WI38 (cell line): Measurements from ENCODE around the gene KCTD21.

Source experiments
- H3K4me3 ChIP-seq: 2 replicates; pipeline ENCODE4 v1.5.1; 2011; ENCODE audit warnings: low read depth, mild to moderate bottlenecking, control low read depth, low read length
- CTCF ChIP-seq: IDR thresholded peaks from 2 replicates; pipeline ENCODE4 v1.5.1; 2012; ENCODE audit warnings: low read depth, mild to moderate bottlenecking, control low read depth, low read length

The KCTD21 gene

GRCh38 chr11:78156127-78156844 lies 32.1 kb downstream of the KCTD21 start:
- TF ChIP-seq CTCF: no peak
- H3K4me3 ChIP-seq: no peak overlapping the region

GRCh38 chr11:78151804-78152203 lies 36.6 kb downstream of the KCTD21 start:
- no peak for TF ChIP-seq CTCF
- no peak overlapping the region for H3K4me3 ChIP-seq

GRCh38 chr11:78150754-78151153 lies 37.7 kb downstream of the KCTD21 start:
- TF ChIP-seq CTCF: no peak
- no peak overlapping the region for H3K4me3 ChIP-seq

DNA sequence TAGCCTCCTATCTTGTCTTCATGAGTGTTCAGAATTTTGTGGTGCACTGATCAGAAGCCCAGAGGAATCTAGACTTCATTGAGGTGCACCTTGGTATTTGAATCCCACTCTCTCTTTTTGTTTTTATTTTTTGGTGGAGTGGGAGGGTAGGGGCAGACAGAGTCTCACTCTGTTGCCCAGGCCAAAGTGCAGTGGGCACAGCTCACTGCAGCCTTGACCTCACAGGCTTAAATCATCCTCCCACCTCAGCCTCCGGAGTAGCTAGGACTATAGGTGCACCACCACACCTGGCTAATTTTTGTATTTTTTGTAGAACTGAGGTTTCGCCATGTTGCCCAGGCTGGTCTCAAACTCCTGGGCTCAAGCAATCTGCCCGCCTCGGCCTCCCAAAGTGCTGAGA lies 38.1 kb downstream of the KCTD21 start:
- no peak for TF ChIP-seq CTCF
- H3K4me3 ChIP-seq: no peak overlapping the region

GRCh38 chr11:78149646-78150045 lies 38.8 kb downstream of the KCTD21 start:
- TF ChIP-seq CTCF: peak; percentile 49
- no peak overlapping the region for H3K4me3 ChIP-seq

DNA sequence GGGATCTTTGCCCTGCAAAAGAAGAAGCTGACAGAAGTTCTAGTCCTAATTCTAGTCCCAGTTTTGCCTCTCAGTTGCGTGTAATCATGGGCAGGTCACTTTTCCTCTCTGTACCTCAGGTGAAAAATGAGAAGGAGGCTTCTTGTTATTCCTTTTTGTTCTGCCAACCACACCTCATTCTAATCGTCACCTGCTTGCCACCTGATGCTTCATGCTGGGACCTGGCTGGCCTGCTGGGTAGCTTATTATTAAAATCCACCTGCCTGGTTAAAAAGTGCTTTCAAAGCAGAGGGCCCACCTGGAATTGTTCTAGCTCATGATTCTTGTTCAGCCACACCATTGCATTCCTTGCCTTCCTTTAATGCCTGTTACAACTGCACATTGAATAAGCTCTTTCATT lies 40.6 kb downstream of the KCTD21 start:
- H3K4me3 ChIP-seq: no peak overlapping the region
- no peak for TF ChIP-seq CTCF

DNA sequence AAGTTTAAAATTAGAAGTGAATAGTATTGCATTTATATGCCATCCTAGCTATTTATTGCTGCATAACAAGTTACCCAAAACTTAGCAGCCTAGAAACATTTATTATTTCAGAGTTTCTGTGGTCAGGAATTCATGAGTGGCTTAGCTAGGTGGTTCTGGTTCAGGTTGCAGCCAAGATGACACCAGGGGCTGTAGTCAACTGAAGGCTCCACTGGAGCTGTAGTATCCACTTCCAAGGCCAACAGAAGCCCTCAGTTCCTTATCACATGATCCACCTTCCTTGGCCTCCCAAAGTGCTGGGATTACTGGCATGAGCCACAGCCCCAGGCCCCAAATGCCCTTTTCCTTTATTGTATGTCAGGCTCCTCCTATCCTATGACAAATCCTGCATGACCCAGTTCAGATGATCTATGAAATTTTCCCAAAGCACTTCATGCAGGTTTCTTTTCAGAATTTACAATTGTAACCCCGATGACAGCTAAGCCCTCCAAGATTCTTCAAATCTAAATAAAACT lies 42.9 kb downstream of the KCTD21 start:
- no peak for TF ChIP-seq CTCF
- no peak overlapping the region for H3K4me3 ChIP-seq
